ENCODE measurements around the gene MED27.

GRCh38 chr9:131840751-131841702, 238.6 kb downstream of the MED27 start:
- TF ChIP-seq CTCF (IDR thresholded peaks at IDR 0.05) (no peak), POLR2A (IDR thresholded peaks at IDR 0.05) (no peak)
